SK-N-SH (cell line): ENCODE results near the gene POLD4. TPM values are rescaled to one million over a fixed set of nuclear protein-coding genes. Genes with fewer than 3 reads are reported as not detected.

ENCODE experiments used
- CTCF ChIA-PET: fragments of 300-600, 350-600 bp; formaldehyde crosslinking; extraction: SDS; loops from one replicate; lab custom pipeline; 2021; lab: Yijun Ruan, JAX
- POLR2A ChIA-PET: fragments of 350-600 bp; sonication (Branson Sonifier 250); formaldehyde crosslinking; extraction: SDS; loops from one replicate; lab custom pipeline; 2020; ENCODE audit warnings: antibody characterized with exemption, inconsistent platforms; lab: Yijun Ruan, JAX
- DNase-seq: peaks from one replicate; pipeline ENCODE4 v3.0.0; 2012
- H2AFZ ChIP-seq: fragments of 200-600 bp; sonication (generic); 2 replicates; pipeline ENCODE4 v1.8.1; 2016; ENCODE audit warnings: antibody characterized with exemption, mild to moderate bottlenecking, low read depth
- H3F3A ChIP-seq: fragments of 200-600 bp; sonication (generic); replicated peaks from 2 replicates; pipeline ENCODE3; 2016; ENCODE audit warnings: antibody characterized with exemption, mild to moderate bottlenecking; ENCODE audit not compliant: insufficient read depth
- H3K27ac ChIP-seq, 2 experiments: fragments of 200-500 bp in 1 of 2; fragments of 200-600 bp in 1 of 2; sonication (Bioruptor generic) in 1 of 2; sonication (generic), shearing (Covaris generic) in 1 of 2; 2 replicates each; pipeline versions ENCODE4 v1.5.1 to v1.6.1; 2014 to 2016; ENCODE audit warnings: low read depth in 2 of 2, inconsistent platforms in 1 of 2, low read length in 1 of 2, mild to moderate bottlenecking in 1 of 2, mixed read lengths in 1 of 2
- H3K27me3 ChIP-seq: fragments of 200-600 bp; sonication (generic), shearing (Covaris generic); 2 replicates; pipeline ENCODE4 v1.6.1; 2016; ENCODE audit warnings: mixed run types; ENCODE audit not compliant: insufficient read depth
- H3K36me3 ChIP-seq, 2 experiments: fragments of 200-500 bp in 1 of 2; fragments of 200-600 bp in 1 of 2; sonication (Bioruptor generic) in 1 of 2; sonication (generic) in 1 of 2; replicated peaks in 1 of 2; 2 replicates each; pipeline versions ENCODE3 to v1.5.1; 2014 to 2016; ENCODE audit warnings: low read length in 1 of 2, mild to moderate bottlenecking in 1 of 2; ENCODE audit not compliant: insufficient read depth in 2 of 2, control insufficient read depth in 1 of 2
- H3K4me1 ChIP-seq, 2 experiments: fragments of 200-500 bp in 1 of 2; fragments of 200-600 bp in 1 of 2; sonication (Bioruptor generic) in 1 of 2; sonication (generic), shearing (Covaris generic) in 1 of 2; 2 replicates each; pipeline versions ENCODE4 v1.5.1 to v1.6.1; 2014 to 2016; ENCODE audit warnings: low read depth in 1 of 2, low read length in 1 of 2, mixed run types in 1 of 2; ENCODE audit not compliant: insufficient read depth in 2 of 2, control insufficient read depth in 1 of 2
- H3K4me2 ChIP-seq: fragments of 200-600 bp; sonication (generic), shearing (Covaris generic); 2 replicates; pipeline ENCODE4 v1.6.1; 2017; ENCODE audit warnings: mixed run types
- H3K4me3 ChIP-seq, 2 experiments: fragments of 200-500 bp in 1 of 2; fragments of 200-600 bp in 1 of 2; sonication (Bioruptor generic) in 1 of 2; sonication (generic), shearing (Covaris generic) in 1 of 2; 2 replicates each; pipeline versions ENCODE4 v1.5.1 to v1.8.1; 2014 to 2016; ENCODE audit warnings: low read depth in 2 of 2, inconsistent platforms in 1 of 2, low read length in 1 of 2, mild to moderate bottlenecking in 1 of 2, mixed read lengths in 1 of 2, moderate library complexity in 1 of 2
- H3K79me2 ChIP-seq: fragments of 200-600 bp; sonication (generic); 2 replicates; pipeline ENCODE4 v1.8.1; 2017; ENCODE audit warnings: mild to moderate bottlenecking; ENCODE audit not compliant: insufficient read depth
- H3K9ac ChIP-seq: fragments of 200-600 bp; sonication (generic); 2 replicates; pipeline ENCODE4 v1.6.1; 2017; ENCODE audit warnings: mixed run types
- H3K9me2 ChIP-seq: fragments of 200-600 bp; sonication (generic); 2 replicates; pipeline ENCODE4 v1.6.1; 2017; ENCODE audit warnings: mixed run types
- H3K9me3 ChIP-seq: fragments of 200-600 bp; sonication (generic); 2 replicates; pipeline ENCODE4 v1.6.1; 2017; ENCODE audit warnings: mixed run types, mild to moderate bottlenecking, moderate library complexity
- H4K20me1 ChIP-seq: fragments of 200-600 bp; sonication (generic); 2 replicates; pipeline ENCODE4 v1.6.1; 2017; ENCODE audit warnings: mild to moderate bottlenecking, mixed run types; ENCODE audit not compliant: insufficient read depth
- CTCF ChIP-seq: fragments of 200-600 bp; sonication (generic); IDR thresholded peaks from 2 replicates; pipeline ENCODE4 v1.6.1; 2017; ENCODE audit warnings: antibody characterized with exemption, mild to moderate bottlenecking, moderate library complexity
- ELF1 ChIP-seq: IDR thresholded peaks from 2 replicates; pipeline ENCODE4 v1.4.0; 2012
- EP300 ChIP-seq, 2 experiments: IDR thresholded peaks; 2 replicates each; pipeline versions ENCODE4 v1.4.0 to v1.6.1; 2012; ENCODE audit warnings: borderline replicate concordance in 1 of 2, low read depth in 1 of 2, low read length in 1 of 2
- FOSL2 ChIP-seq: IDR thresholded peaks from 2 replicates; pipeline ENCODE4 v1.4.0; 2012; ENCODE audit warnings: low read depth, mild to moderate bottlenecking, moderate library complexity, borderline replicate concordance
- FOXM1 ChIP-seq: IDR thresholded peaks from 2 replicates; pipeline ENCODE4 v1.4.0; 2012; ENCODE audit warnings: low read depth, mild to moderate bottlenecking
- GABPA ChIP-seq: IDR thresholded peaks from 2 replicates; pipeline ENCODE4 v1.4.0; 2012; ENCODE audit warnings: low read depth, mild to moderate bottlenecking
- GATA2 ChIP-seq: sonication (generic); formaldehyde crosslinking; IDR thresholded peaks from 2 replicates; pipeline ENCODE4 v1.5.0; 2020; ENCODE audit warnings: mild to moderate bottlenecking, missing genetic modification reagents
- JUND ChIP-seq: IDR thresholded peaks from 2 replicates; pipeline ENCODE4 v1.4.0; 2012
- MAX ChIP-seq: IDR thresholded peaks from 2 replicates; pipeline ENCODE4 v1.4.0; 2012; ENCODE audit warnings: low read depth
- MEF2A ChIP-seq: IDR thresholded peaks from 2 replicates; pipeline ENCODE4 v1.4.0; 2012; ENCODE audit warnings: low read depth, borderline replicate concordance
- NRF1 ChIP-seq: IDR thresholded peaks from 2 replicates; pipeline ENCODE4 v1.6.1; 2012; ENCODE audit warnings: low read depth, mild to moderate bottlenecking, low read length
- REST ChIP-seq: IDR thresholded peaks from 2 replicates; pipeline ENCODE4 v1.6.1; 2012; ENCODE audit warnings: mild to moderate bottlenecking, low read depth, low read length, moderate library complexity
- RFX5 ChIP-seq: IDR thresholded peaks from 2 replicates; pipeline ENCODE4 v1.6.1; 2012; ENCODE audit warnings: mild to moderate bottlenecking, improper control_type of control experiment, low read length
- TCF12 ChIP-seq: IDR thresholded peaks from 2 replicates; pipeline ENCODE4 v1.4.0; 2012
- TEAD4 ChIP-seq: IDR thresholded peaks from 2 replicates; pipeline ENCODE4 v1.4.0; 2012; ENCODE audit warnings: mild to moderate bottlenecking, borderline replicate concordance; ENCODE audit not compliant: insufficient read depth
- YY1 ChIP-seq: IDR thresholded peaks from 2 replicates; pipeline ENCODE4 v1.4.0; 2012; ENCODE audit warnings: low read depth, mild to moderate bottlenecking
- WGBS: methylation state at CpG from one replicate; pipeline ENCODE4 v1.1.6; 2017; ENCODE audit warnings: low lambda C conversion rate; 5-methylcytosine and 5-hydroxymethylcytosine counted together
- polyA plus RNA-seq, 3 experiments: library from polyadenylated mRNA; depleted of rRNA; stranded (reverse); fragments of >200 nt; gene quantifications; 2 replicates each; pipeline ENCODE4 v1.2.3, GENCODE V29; 2012
- TF ChIP-seq, protein P1 (sequence below): IDR thresholded peaks from 2 replicates; pipeline ENCODE4 v1.4.0; 2012; ENCODE audit warnings: low read depth, borderline replicate concordance
- TF ChIP-seq, protein P2 (sequence below): IDR thresholded peaks from 2 replicates; pipeline ENCODE4; 2012

POLD4 gene
- polyA plus RNA-seq, 1 of the 3 experiments (the other 2 are of a cell fraction): 80.4 TPM

GRCh38 chr11:67364169-67364568, 10.8 kb upstream of the POLD4 start (continued):
- TF ChIP-seq REST (no peak), JUND (no peak), NRF1 (no peak), FOSL2 (no peak), MAX (no peak), EP300 (IDR thresholded peaks at IDR 0.05; ENCODE audit: borderline replicate concordance in 1 of 2, low read depth in 1 of 2, low read length in 1 of 2) (no peak), RFX5 (no peak), TEAD4 (no peak)
- TF ChIP-seq, protein P1, sequence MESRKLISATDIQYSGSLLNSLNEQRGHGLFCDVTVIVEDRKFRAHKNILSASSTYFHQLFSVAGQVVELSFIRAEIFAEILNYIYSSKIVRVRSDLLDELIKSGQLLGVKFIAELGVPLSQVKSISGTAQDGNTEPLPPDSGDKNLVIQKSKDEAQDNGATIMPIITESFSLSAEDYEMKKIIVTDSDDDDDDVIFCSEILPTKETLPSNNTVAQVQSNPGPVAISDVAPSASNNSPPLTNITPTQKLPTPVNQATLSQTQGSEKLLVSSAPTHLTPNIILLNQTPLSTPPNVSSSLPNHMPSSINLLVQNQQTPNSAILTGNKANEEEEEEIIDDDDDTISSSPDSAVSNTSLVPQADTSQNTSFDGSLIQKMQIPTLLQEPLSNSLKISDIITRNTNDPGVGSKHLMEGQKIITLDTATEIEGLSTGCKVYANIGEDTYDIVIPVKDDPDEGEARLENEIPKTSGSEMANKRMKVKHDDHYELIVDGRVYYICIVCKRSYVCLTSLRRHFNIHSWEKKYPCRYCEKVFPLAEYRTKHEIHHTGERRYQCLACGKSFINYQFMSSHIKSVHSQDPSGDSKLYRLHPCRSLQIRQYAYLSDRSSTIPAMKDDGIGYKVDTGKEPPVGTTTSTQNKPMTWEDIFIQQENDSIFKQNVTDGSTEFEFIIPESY: no peak

DNA sequence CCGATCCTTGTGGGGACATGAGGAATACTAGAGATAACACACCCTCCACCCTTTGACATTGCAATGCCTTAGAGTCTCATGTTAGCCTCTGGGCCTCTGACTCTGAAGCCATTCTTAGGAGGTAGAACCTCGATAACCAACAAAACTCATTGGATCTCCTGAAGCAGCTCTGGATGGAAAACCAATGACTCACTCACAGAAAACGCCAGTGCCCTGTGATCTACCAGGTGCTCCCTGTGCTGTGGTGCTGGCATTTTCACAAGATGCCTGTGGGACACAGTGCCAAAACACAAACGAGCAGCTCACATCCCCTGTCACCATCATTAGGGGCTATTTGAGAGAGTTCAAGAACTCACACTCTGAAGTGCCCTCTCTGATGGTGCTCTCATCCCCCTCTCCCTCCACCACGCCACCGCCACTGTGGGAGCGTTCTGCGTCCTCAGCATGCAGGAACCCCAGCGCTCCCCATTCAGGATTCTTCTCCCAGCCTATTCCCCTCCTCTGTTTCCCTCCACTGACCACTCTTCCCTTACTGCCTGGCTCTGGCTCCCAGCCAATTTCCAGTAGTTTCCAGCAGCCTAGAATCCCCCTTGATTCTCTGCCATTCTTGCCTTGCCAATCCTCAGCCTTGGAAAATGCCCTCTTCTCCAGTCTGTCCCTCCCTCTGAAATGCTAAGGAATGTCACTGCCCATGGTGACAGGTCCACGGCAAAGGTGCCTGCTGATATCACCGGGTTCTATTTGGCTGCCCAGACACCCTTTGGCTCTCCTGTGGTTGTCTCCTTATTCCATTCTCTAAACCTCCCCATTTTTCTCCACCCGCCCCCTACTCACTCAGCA, 4.7 kb upstream of the POLD4 start:
- peaks cover 17 to 45% of the 10 kb centered on the region in 2 experiments; a peak in 3 of 4 replicates for H3K4me1 ChIP-seq
- H3K27ac ChIP-seq: peak overlapping the region in 1 of 2 experiments; percentile 99; a peak in 2 of 4 replicates
- H3K4me3 ChIP-seq: no peak overlapping the region
- no peak for TF ChIP-seq CTCF
- no peak for TF ChIP-seq YY1
- no peak for TF ChIP-seq MAX
- no peak for TF ChIP-seq FOXM1
- TF ChIP-seq MEF2A: no peak
- TF ChIP-seq, protein P2, sequence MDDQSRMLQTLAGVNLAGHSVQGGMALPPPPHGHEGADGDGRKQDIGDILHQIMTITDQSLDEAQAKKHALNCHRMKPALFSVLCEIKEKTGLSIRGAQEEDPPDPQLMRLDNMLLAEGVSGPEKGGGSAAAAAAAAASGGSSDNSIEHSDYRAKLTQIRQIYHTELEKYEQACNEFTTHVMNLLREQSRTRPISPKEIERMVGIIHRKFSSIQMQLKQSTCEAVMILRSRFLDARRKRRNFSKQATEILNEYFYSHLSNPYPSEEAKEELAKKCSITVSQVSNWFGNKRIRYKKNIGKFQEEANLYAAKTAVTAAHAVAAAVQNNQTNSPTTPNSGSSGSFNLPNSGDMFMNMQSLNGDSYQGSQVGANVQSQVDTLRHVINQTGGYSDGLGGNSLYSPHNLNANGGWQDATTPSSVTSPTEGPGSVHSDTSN: no peak
- TF ChIP-seq, protein P1: no peak
- no peak for TF ChIP-seq ELF1
- TF ChIP-seq GATA2 (CRISPR knock-in tag): no peak
- TF ChIP-seq JUND: peak; percentile 40; the same call in 1 of the 2 replicates
- peak; percentile 47; the same call in 1 of the 2 replicates for TF ChIP-seq TCF12
- no peak for TF ChIP-seq GABPA
- peak; percentile 55; the same call in 1 of the 2 replicates for TF ChIP-seq FOSL2
- no peak for TF ChIP-seq NRF1

More for the DNA sequence above, 4.7 kb upstream of the POLD4 start:
- Histone ChIP-seq H3K36me3 (peaks cover 0 to 8% of the 10 kb centered on the region in 2 experiments), H3K9me3 (no peaks in the 10 kb centered on the region), H3K27me3 (no peaks in the 10 kb centered on the region), H3K9me2 (no peaks in the 10 kb centered on the region), H3K79me2 (peaks cover 7% of the 10 kb centered on the region), H2AFZ (no peak overlapping the region), H3F3A (peaks cover 32% of the 10 kb centered on the region), H3K4me2 (peak overlapping the region; percentile 43), H4K20me1 (0 out of 2 replicates have a peak, but pooled peaks cover 4% of the 10 kb centered on the region), H3K9ac (no peak overlapping the region)
- peak; percentile 17 for DNase-seq
- POLR2A ChIA-PET: interaction anchor here (1.1 kb wide), 1 partner anchor 15 kb away, joined by 5 read pairs; no protein-coding TSS in a partner anchor
- CTCF ChIA-PET: interaction anchor here (0.8 to 20.0 kb wide), 9 partner anchors 7 to 78 kb away, joined by 3 to 955 read pairs (median 7); partner anchors contain the start of gene CLCF1
- WGBS: 80% methylated on average over 12 of the region's 12 CpGs
